ENCODE data around the gene CLMP.
"Not testable (repeated sequence)": the region's sequence is repeated elsewhere in the genome, so short reads cannot be mapped to it uniquely, and the experiment has no call there.

DNA sequence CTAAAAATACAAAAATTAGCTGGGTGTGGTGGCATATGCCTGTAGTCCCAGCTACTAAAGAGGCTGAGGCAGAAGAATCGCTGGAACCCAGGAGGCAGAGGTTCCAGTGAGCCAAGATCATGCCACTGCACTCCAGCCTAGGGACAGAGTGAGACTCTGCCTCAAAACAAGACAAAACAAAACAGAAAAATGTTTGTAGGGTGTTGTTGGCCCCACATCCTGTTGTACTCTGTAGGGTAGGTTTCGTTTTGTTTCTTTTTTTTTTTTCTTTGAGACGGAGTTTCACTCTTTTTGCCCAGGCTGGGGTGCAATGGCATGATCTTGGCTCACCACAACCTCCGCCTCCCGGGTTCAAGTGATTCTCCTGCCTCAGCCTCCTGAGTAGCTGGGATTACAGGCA lies 107.4 kb downstream of the CLMP start:
- TF ChIP-seq, protein P1, sequence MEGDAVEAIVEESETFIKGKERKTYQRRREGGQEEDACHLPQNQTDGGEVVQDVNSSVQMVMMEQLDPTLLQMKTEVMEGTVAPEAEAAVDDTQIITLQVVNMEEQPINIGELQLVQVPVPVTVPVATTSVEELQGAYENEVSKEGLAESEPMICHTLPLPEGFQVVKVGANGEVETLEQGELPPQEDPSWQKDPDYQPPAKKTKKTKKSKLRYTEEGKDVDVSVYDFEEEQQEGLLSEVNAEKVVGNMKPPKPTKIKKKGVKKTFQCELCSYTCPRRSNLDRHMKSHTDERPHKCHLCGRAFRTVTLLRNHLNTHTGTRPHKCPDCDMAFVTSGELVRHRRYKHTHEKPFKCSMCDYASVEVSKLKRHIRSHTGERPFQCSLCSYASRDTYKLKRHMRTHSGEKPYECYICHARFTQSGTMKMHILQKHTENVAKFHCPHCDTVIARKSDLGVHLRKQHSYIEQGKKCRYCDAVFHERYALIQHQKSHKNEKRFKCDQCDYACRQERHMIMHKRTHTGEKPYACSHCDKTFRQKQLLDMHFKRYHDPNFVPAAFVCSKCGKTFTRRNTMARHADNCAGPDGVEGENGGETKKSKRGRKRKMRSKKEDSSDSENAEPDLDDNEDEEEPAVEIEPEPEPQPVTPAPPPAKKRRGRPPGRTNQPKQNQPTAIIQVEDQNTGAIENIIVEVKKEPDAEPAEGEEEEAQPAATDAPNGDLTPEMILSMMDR (IDR thresholded peaks at IDR 0.05; ENCODE audit: low read depth, low read length, poor library complexity, severe bottlenecking): not testable (repeated sequence)
- TF ChIP-seq EZH2phosphoT487 (IDR thresholded peaks at IDR 0.05; ENCODE audit: borderline replicate concordance, low read length): not testable (repeated sequence)
